ENCODE data around the gene RINT1. TPM values are rescaled to one million over a fixed set of nuclear protein-coding genes. Genes with fewer than 3 reads are reported as not detected.

RINT1 gene
- total RNA-seq, 1 donor from 2014 or later: 28.5 TPM

GRCh38 chr7:105580022-105580740 is 48.2 kb downstream of the RINT1 start:
- H3K36me3 Mint-ChIP-seq: peaks cover 3% of the 10 kb centered on the region
- H3K27ac Mint-ChIP-seq: no peak overlapping the region
- no peaks in the 10 kb centered on the region for H3K4me1 Mint-ChIP-seq
- no peaks in the 10 kb centered on the region for H3K27me3 Mint-ChIP-seq (ENCODE audit: low read depth)
- H3K9me3 Mint-ChIP-seq: peaks cover 15% of the 10 kb centered on the region
- H3K4me3 Mint-ChIP-seq: peak overlapping the region; percentile 73
- no peak for TF ChIP-seq CTCF (IDR thresholded peaks at IDR 0.05; ENCODE audit: unreplicated experiment)
- DNase-seq (ENCODE audit: low spot score in 2 of 2, unreplicated experiment in 2 of 2): no peak

DNA sequence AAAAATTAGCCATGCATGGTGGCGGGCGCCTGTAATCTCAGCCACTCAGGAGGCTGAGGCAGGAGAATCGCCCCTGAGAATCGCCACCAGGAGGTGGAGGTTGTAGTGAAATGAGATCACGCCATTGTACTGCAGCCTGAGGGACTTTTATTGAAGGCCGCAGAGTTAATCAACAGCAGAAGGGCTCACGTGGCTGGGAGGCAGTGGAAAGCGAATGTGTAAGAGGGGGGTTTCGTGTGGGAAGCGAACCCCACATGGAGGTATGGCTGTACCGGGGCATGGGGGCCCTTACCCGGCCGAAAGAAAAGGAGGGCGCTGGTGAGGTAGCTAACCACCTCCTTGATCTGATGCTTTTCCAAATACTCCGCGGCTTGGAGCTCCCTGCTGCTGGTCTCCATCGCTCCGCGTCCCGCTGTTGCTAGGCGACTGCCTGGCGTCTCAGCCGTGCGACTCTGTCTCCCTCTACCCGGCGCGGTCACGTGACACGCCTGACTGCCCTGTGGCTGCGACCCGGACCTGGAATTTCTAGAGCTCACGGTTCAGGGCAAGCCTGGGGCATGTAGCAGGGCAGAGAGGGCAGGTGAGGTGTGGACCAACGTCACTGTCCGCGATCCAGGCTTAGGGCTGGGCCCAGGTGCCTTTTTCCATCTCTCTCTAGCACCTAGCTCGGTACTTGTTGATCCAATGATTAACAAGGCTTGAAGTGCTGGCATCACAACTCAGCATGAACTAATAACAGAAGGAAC is 49.2 kb downstream of the RINT1 start, which contains the start of gene EFCAB10:
Gene EFCAB10 (minus strand): TSS at position 428 of the 746 bp plus-strand sequence. CDS start 30 bp downstream, at position 398.
- no peaks in the 10 kb centered on the region for H3K4me1 Mint-ChIP-seq
- H3K4me3 Mint-ChIP-seq: peak within 1 kb of the TSS; percentile 73
- H3K9me3 Mint-ChIP-seq: peaks cover 15% of the 10 kb centered on the region
- DNase-seq (ENCODE audit: low spot score in 2 of 2, unreplicated experiment in 2 of 2): peak; percentile 63 to 70
- H3K27ac Mint-ChIP-seq: no peak within 1 kb of the TSS
- no peaks in the 10 kb centered on the region for H3K27me3 Mint-ChIP-seq (ENCODE audit: low read depth)
- TF ChIP-seq CTCF (IDR thresholded peaks at IDR 0.05; ENCODE audit: unreplicated experiment): no peak
- peaks cover 3% of the 10 kb centered on the region for H3K36me3 Mint-ChIP-seq

DNA sequence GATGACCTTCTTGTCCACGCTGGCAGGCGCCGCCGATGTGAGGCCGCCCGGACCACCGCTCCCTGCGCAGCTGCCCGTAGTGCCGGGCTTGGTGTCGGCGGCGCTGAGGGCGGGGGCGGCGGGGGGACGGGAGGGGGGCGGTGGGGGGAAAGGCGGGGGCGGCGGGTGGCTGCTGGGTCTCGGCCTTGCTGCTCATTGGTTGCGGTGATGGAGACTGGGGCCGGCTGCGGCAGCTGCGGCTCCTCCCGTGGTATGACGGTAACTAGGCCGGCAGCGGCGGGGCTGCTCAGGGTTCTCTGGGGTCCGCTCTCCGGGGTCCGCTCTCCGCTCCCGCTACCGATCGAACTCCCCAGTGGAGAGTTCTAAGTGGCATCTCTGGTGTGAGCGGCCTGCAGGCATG is 51.1 kb downstream of the RINT1 start:
- H3K27ac Mint-ChIP-seq: no peak overlapping the region
- no peak for TF ChIP-seq CTCF (IDR thresholded peaks at IDR 0.05; ENCODE audit: unreplicated experiment)
- peaks cover 3% of the 10 kb centered on the region for H3K36me3 Mint-ChIP-seq
- peaks cover 2% of the 10 kb centered on the region for H3K4me1 Mint-ChIP-seq
- no peak for DNase-seq (ENCODE audit: low spot score in 2 of 2, unreplicated experiment in 2 of 2)
- no peaks in the 10 kb centered on the region for H3K27me3 Mint-ChIP-seq (ENCODE audit: low read depth)
- peaks cover 15% of the 10 kb centered on the region for H3K9me3 Mint-ChIP-seq
- no peak overlapping the region for H3K4me3 Mint-ChIP-seq

- no peak overlapping the region for H3K4me3 Mint-ChIP-seq
- no peaks in the 10 kb centered on the region for H3K27me3 Mint-ChIP-seq (ENCODE audit: low read depth)
- H3K9me3 Mint-ChIP-seq: peaks cover 15% of the 10 kb centered on the region
- H3K36me3 Mint-ChIP-seq: peaks cover 3% of the 10 kb centered on the region
- peaks cover 6% of the 10 kb centered on the region for H3K4me1 Mint-ChIP-seq
- TF ChIP-seq CTCF (IDR thresholded peaks at IDR 0.05; ENCODE audit: unreplicated experiment): no peak
- no peak for DNase-seq (ENCODE audit: low spot score in 2 of 2, unreplicated experiment in 2 of 2)
- no peak overlapping the region for H3K27ac Mint-ChIP-seq
Measured at GRCh38 chr7:105584165-105584564, 52.2 kb downstream of the RINT1 start.

DNA sequence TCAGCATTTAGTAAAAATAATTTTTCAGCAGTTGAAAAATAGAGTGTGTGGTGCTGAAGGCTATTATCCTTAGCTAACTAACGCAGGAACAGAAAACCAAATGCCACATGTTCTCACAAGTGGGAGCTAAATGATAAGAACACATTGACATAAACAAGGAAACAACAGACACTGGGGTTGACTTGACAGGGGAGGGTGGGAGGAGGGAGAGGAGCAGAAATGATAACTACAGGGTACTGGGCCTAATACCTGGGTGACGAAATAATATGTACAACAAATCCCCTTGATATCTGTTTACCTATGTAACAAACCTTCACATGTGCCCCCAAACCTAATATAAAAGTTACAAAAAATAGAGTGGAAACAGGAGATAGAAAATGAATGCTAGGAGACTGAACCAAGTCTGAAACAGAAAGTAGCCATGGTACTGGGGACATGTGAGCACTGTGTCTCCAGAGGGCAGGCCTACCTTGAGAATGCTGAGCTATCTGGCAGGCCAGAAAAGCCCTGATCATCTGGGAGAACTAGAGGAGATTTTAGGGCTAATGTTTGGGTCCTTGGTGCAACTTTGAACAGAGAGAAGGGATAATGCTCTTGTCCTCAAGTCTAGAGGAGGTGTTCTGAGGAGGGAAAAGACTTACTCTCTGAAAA is 54.0 kb downstream of the RINT1 start:
- Mint-ChIP-seq H3K36me3 (peaks cover 3% of the 10 kb centered on the region), H3K9me3 (peaks cover 15% of the 10 kb centered on the region), H3K4me1 (peaks cover 6% of the 10 kb centered on the region), H3K4me3 (no peak overlapping the region), H3K27me3 (ENCODE audit: low read depth) (no peaks in the 10 kb centered on the region), H3K27ac (no peak overlapping the region)
- no peak for TF ChIP-seq CTCF (IDR thresholded peaks at IDR 0.05; ENCODE audit: unreplicated experiment)
- no peak for DNase-seq (ENCODE audit: low spot score in 2 of 2, unreplicated experiment in 2 of 2)
